GM18502 (cell line): ENCODE data around the gene MAN1C1.

Source experiments
- ATAC-seq: cut with Tn5 transposase; IDR thresholded peaks from one replicate; pipeline ENCODE4 v1.9.1; 2021; ENCODE audit warnings: mild to moderate bottlenecking; ENCODE audit not compliant: unreplicated experiment, poor library complexity

MAN1C1 gene

GRCh38 chr1:25616095-25616986 lies at the start of gene MAN1C1:
MAN1C1 (plus strand) TSS chr1:25616791; CDS start chr1:25617798, 1,007 bp downstream.
- peak; percentile 72 for ATAC-seq

- no peak for ATAC-seq
These were observed 48.9 kb upstream of the MAN1C1 start for GRCh38 chr1:25567710-25568089.

- no peak for ATAC-seq
These were observed 48.3 kb upstream of the MAN1C1 start for GRCh38 chr1:25568090-25568833.

- no peak for ATAC-seq
These were observed 47.6 kb upstream of the MAN1C1 start for GRCh38 chr1:25568834-25569596.

GRCh38 chr1:25569597-25570396 lies 46.8 kb upstream of the MAN1C1 start:
- ATAC-seq: no peak

GRCh38 chr1:25570798-25571521 lies 45.6 kb upstream of the MAN1C1 start:
- ATAC-seq: no peak

GRCh38 chr1:25571522-25571970 lies 45.0 kb upstream of the MAN1C1 start:
- no peak for ATAC-seq

GRCh38 chr1:25572107-25572506 lies 44.5 kb upstream of the MAN1C1 start:
- no peak for ATAC-seq

GRCh38 chr1:25572708-25573590 lies 43.6 kb upstream of the MAN1C1 start:
- ATAC-seq: no peak

GRCh38 chr1:25573591-25573930 lies 43.0 kb upstream of the MAN1C1 start:
- ATAC-seq: no peak

GRCh38 chr1:25573961-25574360 lies 42.6 kb upstream of the MAN1C1 start:
- no peak for ATAC-seq

GRCh38 chr1:25575191-25575590 lies 41.4 kb upstream of the MAN1C1 start:
- no peak for ATAC-seq

GRCh38 chr1:25576459-25577133 lies 40.0 kb upstream of the MAN1C1 start:
- no peak for ATAC-seq

GRCh38 chr1:25577134-25577920 lies 39.3 kb upstream of the MAN1C1 start:
- ATAC-seq: no peak

GRCh38 chr1:25579292-25580252 lies 37.0 kb upstream of the MAN1C1 start:
- no peak for ATAC-seq

GRCh38 chr1:25580927-25581326 lies 35.7 kb upstream of the MAN1C1 start:
- no peak for ATAC-seq
